RWPE2 (cell line): ENCODE data around the gene HAUS7.

Experiments used
- ATAC-seq: fragments of 200-7000 bp; cut with Tn5 transposase; 3 replicates; pipeline ENCODE4 v1.9.1; 2021; ENCODE audit warnings: low read depth
- DNase-seq: peaks from one replicate; pipeline ENCODE4 v3.0.0-alpha.2; 2020; ENCODE audit warnings: low spot score
- H3K27ac ChIP-seq: fragments of 450-650 bp; 2 replicates; pipeline ENCODE4 v1.5.1; 2017; ENCODE audit warnings: mild to moderate bottlenecking; ENCODE audit not compliant: poor library complexity, severe bottlenecking
- H3K27me3 ChIP-seq: fragments of 250-450 bp; sonication (Bioruptor Pico); 2 replicates; pipeline ENCODE4 v1.5.1; 2021; ENCODE audit warnings: mild to moderate bottlenecking, moderate library complexity; ENCODE audit not compliant: insufficient read depth, poor library complexity, severe bottlenecking
- H3K36me3 ChIP-seq: fragments of 250-450 bp; sonication (Bioruptor Pico); 2 replicates; pipeline ENCODE4 v1.5.1; 2020; ENCODE audit warnings: low read depth, mild to moderate bottlenecking, moderate library complexity
- H3K4me1 ChIP-seq: fragments of 250-450 bp; sonication (Bioruptor Pico); 2 replicates; pipeline ENCODE4 v1.5.1; 2021; ENCODE audit warnings: mild to moderate bottlenecking, moderate library complexity; ENCODE audit not compliant: insufficient read depth, poor library complexity, severe bottlenecking
- H3K4me3 ChIP-seq: fragments of 250-450 bp; sonication (Bioruptor Pico); 2 replicates; pipeline ENCODE4 v1.5.1; 2021; ENCODE audit warnings: mild to moderate bottlenecking, moderate library complexity; ENCODE audit not compliant: severe bottlenecking
- H3K9me3 ChIP-seq: fragments of 250-450 bp; sonication (Bioruptor Pico); 2 replicates; pipeline ENCODE4 v1.5.1; 2021; ENCODE audit warnings: mild to moderate bottlenecking, moderate library complexity; ENCODE audit not compliant: severe bottlenecking
- TF ChIP-seq, protein P1 (sequence below): fragments of 450-650 bp; IDR thresholded peaks from one replicate; pipeline ENCODE4 v1.5.1; 2017; ENCODE audit warnings: mild to moderate bottlenecking, moderate library complexity; ENCODE audit not compliant: poor library complexity, severe bottlenecking

Gene HAUS7

DNA sequence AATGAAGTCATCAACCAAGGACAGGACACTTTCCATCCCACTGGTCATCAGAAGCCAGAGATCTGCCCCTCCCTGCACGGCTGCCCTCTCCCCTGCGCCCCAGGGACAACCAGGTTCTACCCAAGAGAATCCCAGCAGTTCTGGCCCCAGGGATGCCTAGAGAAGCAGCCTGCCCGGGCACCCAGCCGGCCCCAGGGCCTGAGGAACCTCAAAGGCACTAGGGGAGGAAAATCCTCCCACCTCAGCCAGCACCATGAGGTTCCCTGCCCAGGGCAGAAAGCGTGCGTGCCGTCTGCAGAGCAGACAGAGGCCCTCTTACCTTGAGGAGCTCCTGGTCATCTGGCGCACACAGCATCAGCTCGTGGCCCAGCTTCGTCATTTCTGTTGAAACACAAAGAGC, 8.1 kb downstream of the HAUS7 start:
- Histone ChIP-seq H3K4me3 (no peak overlapping the region), H3K27ac (no peak overlapping the region), H3K27me3 (no peaks in the 10 kb centered on the region), H3K9me3 (no peaks in the 10 kb centered on the region), H3K4me1 (no peaks in the 10 kb centered on the region), H3K36me3 (peaks cover 4% of the 10 kb centered on the region; the same call in 1 of the 2 replicates)
- DNase-seq (no peak), ATAC-seq (no peak)
- TF ChIP-seq, protein P1, sequence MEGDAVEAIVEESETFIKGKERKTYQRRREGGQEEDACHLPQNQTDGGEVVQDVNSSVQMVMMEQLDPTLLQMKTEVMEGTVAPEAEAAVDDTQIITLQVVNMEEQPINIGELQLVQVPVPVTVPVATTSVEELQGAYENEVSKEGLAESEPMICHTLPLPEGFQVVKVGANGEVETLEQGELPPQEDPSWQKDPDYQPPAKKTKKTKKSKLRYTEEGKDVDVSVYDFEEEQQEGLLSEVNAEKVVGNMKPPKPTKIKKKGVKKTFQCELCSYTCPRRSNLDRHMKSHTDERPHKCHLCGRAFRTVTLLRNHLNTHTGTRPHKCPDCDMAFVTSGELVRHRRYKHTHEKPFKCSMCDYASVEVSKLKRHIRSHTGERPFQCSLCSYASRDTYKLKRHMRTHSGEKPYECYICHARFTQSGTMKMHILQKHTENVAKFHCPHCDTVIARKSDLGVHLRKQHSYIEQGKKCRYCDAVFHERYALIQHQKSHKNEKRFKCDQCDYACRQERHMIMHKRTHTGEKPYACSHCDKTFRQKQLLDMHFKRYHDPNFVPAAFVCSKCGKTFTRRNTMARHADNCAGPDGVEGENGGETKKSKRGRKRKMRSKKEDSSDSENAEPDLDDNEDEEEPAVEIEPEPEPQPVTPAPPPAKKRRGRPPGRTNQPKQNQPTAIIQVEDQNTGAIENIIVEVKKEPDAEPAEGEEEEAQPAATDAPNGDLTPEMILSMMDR = no peak

DNA sequence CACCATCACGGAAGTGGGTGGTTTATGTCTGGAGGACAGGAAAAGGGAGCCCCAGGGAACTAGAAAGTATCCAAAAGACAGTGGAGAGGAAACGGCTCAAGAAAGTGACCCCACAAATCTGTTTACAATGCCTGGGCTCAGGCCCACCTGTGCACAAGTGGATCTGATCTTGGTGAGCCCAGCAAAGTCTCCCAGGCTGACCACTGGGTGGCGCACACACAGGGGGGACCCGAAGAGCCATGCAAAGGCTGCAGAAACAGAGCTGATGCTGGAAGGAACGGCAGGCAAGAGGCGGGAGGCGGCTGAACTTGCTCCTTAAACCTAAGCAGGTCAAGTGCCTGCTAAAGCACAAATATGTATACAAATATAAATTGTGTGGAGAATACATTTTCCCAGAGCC, 9.6 kb downstream of the HAUS7 start:
- Histone ChIP-seq H3K4me1 (no peaks in the 10 kb centered on the region), H3K27ac (no peak overlapping the region), H3K9me3 (no peaks in the 10 kb centered on the region), H3K36me3 (peaks cover 4% of the 10 kb centered on the region; the same call in 1 of the 2 replicates), H3K4me3 (no peak overlapping the region), H3K27me3 (no peaks in the 10 kb centered on the region)
- DNase-seq (no peak), ATAC-seq (peak; percentile 62; the same call in 1 of the 3 replicates)
- TF ChIP-seq, protein P1 = peak; percentile 56

DNA sequence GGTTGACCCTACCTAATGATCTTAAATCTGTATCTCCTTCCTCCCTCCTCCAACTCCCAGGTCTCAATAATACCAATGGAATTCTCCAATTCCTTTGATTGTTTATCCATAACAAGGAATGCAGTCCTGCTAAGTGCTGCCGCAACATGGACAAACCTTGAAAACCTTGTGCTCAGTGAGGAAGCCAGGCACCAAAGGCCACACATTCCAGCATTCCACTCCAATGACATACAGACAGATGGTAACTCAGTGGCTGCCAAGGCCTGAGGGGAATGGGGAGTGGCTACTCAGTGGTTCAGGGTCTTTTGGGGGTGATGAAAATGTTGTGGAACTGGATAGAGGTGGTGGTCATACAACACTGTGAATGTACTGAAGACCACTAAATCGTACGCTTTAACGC, 10.4 kb downstream of the HAUS7 start:
- TF ChIP-seq, protein P1 = no peak
- Histone ChIP-seq H3K9me3 (no peaks in the 10 kb centered on the region), H3K27ac (no peak overlapping the region), H3K36me3 (peaks cover 4% of the 10 kb centered on the region; the same call in 1 of the 2 replicates), H3K27me3 (no peaks in the 10 kb centered on the region), H3K4me1 (no peaks in the 10 kb centered on the region), H3K4me3 (no peak overlapping the region)
- no peak for ATAC-seq
- no peak for DNase-seq

DNA sequence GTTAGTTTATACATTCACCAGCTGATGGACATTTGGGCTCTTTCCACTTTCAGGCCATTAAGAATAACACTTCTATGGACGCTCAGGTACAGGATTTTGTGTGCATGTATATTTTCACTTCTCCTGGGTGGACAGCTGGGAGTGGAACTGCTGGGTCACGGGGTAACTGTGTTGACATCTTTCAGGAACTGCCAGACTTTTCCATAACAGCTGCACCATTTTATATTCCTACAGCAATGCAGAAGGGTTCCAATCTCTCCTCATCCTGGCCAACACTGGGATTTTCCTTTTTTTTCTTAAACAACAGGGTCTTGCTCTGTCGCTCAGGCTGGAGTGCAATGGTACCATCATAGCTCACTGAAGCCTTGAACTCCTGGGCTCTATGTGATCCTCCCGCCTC, 11.9 kb downstream of the HAUS7 start:
- DNase-seq = no peak

More for the DNA sequence above, 11.9 kb downstream of the HAUS7 start:
- H3K9me3 ChIP-seq = no peaks in the 10 kb centered on the region
- H3K36me3 ChIP-seq = peaks cover 4% of the 10 kb centered on the region; the same call in 1 of the 2 replicates
- H3K27ac ChIP-seq = no peak overlapping the region
- ATAC-seq = no peak
- no peaks in the 10 kb centered on the region for H3K4me1 ChIP-seq
- TF ChIP-seq, protein P1 = no peak
- H3K4me3 ChIP-seq = no peak overlapping the region
- no peaks in the 10 kb centered on the region for H3K27me3 ChIP-seq
